AG08395 (cell line): ENCODE data around the gene CATSPERE.
"Not testable (repeated sequence)": the region's sequence is repeated elsewhere in the genome, so short reads cannot be mapped to it uniquely, and the experiment has no call there.

Source experiments
- DNase-seq: peaks from one replicate; pipeline ENCODE4 v3.0.0; 2012; ENCODE audit warnings: mixed read lengths, low spot score

Gene CATSPERE

DNA sequence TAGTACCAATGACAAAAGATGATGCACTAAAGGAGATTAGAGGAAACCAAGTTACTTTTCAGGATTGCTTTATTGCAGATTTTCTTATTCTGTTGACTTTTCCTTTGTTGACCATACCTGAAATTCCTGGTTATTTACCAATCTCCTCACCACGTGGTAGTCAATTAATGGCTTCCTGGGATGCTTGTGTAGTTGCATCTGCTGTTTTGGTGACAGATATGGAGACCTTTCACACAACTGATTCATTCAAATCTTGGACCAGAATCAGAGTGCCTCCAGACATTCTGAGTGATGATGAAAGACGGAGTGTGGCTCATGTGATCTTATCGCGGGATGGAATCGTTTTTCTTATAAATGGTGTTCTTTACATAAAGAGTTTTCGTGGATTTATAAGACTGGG is 91.3 kb downstream of the CATSPERE start:
- no peak for DNase-seq

DNA sequence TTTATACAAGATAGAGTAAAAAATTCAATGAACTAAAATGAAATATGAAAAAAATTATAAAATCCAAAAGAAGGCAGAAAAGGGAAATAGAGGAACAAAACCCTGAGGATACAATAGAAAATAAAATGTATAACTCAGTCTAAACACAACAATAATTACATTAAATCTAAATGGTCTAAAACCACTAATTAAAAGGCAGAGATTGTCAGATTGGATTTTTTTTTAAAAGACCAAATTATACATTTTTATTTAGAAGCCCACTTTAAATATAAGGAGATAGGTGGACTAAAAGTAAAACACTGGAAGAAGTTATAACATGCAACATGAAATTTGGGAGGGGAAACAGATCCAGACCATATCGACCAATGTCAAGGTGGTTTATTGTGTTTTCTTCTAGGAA is 95.2 kb downstream of the CATSPERE start:
- DNase-seq: no peak

DNA sequence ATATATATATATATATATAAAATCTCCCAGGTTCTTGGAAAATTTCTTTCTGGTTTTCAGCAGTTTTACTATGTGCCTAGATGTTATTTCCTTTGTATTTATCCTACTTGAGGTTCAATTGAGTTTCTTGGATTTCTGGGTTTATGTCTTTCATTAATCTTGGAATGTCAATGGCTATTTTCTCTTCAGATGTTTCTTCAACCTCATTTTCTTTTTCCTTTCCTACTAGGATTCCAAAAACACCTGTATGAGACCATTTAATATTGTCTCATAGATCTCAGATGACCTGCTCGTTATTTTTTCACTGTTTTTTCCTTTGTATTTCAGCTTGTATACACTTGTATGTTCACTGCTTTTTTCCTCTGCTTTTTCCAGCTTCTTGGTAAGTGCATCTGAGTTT is 96.5 kb downstream of the CATSPERE start:
- no peak for DNase-seq

- no peak for DNase-seq
These were observed 98.5 kb downstream of the CATSPERE start for GRCh38 chr1:244559561-244559960.

DNA sequence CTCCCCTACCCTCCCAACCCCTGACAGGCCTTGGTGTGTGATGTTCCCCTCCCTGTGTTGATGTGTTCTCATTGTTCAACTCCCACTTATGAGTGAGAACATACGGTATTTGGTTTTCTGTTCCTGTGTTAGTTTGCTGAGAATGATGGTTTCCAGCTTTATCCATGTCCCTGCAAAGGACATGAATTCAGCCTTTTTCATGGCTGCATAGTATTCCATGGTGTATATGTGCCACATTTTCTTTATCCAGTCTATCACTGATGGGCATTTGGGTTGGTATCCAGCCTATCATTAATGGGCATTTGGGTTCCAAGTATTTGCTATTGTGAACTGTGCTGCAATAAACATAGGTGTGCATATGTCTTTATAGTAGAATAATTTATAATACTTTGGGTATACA is 101.8 kb downstream of the CATSPERE start:
- not testable (repeated sequence) for DNase-seq

DNA sequence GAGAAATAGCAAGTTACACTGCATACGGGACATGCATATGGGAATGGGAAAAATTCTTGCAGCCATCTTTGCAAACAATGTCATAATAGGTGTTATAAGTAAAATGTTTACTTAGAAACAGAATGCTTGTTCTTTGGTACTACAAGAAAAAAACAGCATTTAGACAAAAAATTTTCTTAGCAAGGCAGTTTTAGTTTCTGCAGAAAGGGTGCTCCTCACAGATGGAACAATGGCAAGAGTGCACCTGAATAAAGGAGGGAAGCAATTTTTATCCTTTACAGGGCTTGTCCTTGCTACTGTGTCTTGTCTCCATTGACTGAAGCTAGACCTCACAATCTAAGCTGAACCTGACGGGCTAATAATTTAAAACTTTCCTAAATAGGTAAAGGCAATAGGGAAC is 112.7 kb downstream of the CATSPERE start:
- no peak for DNase-seq

DNA sequence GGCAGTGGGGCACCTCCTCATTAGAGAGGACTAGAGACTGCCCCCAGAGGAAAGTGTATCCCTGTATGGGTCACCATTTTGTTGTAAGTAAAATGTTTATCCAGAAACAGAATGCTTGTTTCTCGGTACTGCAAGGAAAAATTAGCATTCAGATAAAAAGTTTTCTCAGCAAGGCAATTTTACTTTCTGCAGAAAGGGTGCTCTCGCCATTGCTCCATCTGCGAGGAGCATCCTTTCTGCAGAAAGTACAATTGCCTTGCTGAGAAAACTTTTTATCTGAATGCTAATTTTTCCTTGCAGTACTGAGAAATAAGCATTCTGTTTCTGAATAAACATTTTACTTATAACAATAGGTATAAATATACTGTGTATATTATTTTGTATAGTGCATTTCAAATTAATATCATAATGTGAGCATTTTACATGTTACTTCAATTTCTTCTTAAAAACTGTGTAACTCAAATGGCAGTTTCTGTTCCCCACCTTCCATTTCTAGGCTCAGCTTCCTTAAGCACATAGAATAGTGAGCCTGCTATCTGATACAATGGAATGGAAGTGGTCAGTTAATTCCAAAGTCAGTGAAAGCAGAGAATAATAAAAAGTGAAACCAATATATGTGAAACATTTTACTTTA is 115.3 kb downstream of the CATSPERE start:
- DNase-seq: no peak

DNA sequence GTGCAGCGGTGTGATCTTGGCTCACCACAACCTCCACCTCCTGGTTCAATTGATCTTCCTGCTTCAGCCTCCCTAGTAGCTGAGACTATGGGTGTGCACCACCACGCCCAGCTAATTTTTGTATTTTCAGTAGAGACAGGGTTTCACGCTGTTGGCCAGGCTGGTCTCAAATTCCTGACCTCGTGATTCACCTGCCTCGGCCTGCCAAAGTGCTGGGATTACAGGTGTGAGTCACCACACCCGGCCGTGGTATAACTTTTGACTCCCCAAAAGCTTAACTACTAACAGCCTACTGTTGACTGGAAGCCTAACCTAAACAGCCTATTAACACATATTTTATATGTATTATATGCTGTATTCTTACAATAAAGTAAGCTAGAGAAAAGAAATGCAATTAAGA is 117.1 kb downstream of the CATSPERE start:
- DNase-seq: not testable (repeated sequence)

- DNase-seq: no peak
These were observed 122.4 kb downstream of the CATSPERE start for GRCh38 chr1:244583358-244583982.

DNA sequence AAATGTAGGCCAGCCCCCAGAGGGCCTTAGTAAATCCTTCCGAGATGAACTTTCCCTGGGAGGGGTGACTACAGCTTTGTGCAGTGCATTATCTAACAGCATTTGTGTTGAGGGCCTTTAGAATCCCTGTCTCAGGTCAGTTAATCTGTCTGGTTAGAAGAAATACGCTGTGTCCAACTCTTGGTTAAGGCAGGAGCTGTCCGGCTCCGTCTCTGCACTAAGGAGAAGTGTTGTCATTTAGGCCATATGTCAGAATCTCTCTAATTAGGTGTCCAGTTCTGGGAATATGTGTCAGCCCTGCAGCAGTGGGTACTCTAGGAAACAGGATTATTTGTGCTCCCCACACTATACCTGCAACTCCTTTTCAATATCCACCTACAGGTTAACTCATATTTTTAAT is 124.8 kb downstream of the CATSPERE start:
- no peak for DNase-seq

- DNase-seq: no peak
These were observed 129.6 kb downstream of the CATSPERE start for GRCh38 chr1:244590670-244591069.

DNA sequence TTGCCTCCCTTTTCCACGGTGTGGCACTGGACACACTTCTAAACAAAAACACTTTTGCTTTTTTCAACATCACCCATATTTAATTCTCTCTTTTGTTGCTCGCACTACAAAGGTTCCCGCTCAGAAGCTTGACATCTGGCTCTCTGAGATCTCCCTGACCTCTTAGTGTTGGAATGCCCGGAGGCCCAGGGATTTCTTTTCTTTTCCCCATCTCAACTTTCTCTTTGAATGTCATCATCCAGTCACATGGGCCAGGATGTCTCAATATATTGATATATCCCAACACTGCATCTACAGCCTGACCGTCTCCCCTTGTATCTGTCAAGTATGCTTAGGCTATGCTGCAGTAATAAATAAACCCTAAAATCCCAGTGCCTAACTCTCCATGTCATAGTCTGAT is 137.5 kb downstream of the CATSPERE start:
- DNase-seq: no peak

DNA sequence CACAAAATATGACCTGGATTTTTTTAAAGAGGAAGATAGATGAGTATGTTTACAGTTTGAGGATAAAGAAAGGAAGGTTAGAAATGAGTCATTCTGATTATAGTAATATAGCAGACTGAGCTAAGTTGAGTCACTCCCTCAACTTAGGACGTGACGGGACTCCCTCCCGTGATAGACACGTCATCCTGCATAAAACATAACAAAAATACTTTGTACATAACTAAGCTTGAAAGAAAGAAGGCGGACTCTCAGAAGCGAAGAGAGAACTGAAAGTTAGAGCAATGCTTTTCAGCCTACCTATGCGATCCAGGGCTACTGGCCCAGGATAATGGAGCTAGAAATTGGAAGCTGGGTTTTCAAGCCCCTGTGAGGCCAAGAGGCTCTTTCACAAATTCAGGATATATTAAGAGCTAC is 138.9 kb downstream of the CATSPERE start:
- DNase-seq: peak; percentile 91

- DNase-seq: no peak
These were observed 140.3 kb downstream of the CATSPERE start for GRCh38 chr1:244601336-244601735.

- peak; percentile 21 for DNase-seq
These were observed 142.4 kb downstream of the CATSPERE start for GRCh38 chr1:244603498-244603897.

DNA sequence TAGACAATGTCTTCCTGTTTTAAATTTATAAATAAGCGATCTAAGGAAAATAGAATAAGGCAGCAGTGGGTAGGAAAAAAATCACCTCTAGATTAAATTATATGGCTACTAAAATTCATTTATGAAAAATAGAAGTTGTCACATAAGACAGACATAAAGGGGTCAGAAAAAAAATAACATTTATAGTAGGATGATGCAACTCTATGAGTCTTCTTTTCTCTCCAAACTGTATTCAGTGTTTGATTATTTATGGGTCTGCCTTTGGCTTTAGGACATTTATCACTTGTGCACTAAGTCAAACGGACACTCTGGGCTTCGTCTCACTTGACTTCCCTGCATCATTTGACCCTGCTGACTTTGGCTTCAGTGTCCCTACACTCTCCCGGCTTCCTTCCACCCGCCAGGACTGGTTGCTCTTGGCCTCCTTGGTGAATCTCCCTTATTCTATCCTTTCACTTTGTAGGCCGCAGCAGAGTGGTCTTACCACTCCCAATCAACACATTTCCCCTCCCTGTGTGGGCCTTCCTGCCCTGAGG is 144.8 kb downstream of the CATSPERE start:
- no peak for DNase-seq

- no peak for DNase-seq
These were observed 153.2 kb downstream of the CATSPERE start for GRCh38 chr1:244614113-244614836.

DNA sequence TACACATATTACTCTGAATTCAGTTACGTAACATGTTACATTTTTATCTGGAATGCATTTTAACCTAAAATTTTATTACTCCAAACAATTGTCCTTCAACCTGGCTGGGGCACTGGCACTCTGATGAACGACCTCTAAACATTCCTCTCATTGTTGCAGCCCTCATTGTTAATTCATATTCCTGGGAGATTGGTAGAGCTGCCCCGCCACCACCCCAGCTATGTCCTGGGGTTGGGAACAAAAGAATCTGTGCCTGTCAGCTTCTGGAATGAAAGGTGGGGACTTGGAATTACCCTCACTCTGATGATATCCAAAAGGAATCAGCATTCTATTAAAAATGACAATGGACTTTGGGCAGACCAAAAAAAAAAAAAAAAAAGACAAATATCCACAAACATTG is 153.8 kb downstream of the CATSPERE start:
- DNase-seq: no peak

GRCh38 chr1:244615301-244615700 is 154.2 kb downstream of the CATSPERE start:
- no peak for DNase-seq

DNA sequence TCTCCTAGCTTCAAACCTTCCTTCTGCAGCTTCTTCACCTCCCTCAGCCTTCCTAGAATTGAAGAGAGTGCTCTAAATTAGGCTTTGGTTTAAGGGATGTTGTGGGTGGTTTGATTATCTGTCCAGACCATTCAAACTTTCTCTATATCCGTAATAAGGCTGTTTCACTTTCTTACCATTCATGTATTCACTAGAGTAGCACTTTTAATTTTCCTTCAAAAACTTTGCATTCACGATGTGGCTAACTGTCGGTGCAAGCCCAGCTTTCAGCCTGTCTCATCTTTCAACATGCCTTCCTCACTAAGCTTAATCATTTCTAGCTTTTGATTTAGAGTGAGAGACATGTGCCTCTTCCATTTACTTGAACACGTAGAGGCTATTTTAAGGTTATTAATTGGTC is 165.6 kb downstream of the CATSPERE start:
- DNase-seq: no peak

- DNase-seq: no peak
These were observed 167.7 kb downstream of the CATSPERE start for GRCh38 chr1:244628789-244629188.

- no peak for DNase-seq
These were observed 172.1 kb downstream of the CATSPERE start for GRCh38 chr1:244633140-244633539.

- DNase-seq: no peak
These were observed 173.5 kb downstream of the CATSPERE start for GRCh38 chr1:244634546-244634945.
